VCaP (cell line): ENCODE data around the gene NPTXR.

ENCODE experiments used
- H3K27ac ChIP-seq: fragments of 450-650 bp; 2 replicates; pipeline ENCODE4 v1.5.1; 2017
- TF ChIP-seq, protein P1 (sequence below): fragments of 450-650 bp; conservative IDR thresholded peaks from 2 replicates; pipeline ENCODE4 v1.5.1; 2017; ENCODE audit warnings: mild to moderate bottlenecking, moderate library complexity

Gene NPTXR

DNA sequence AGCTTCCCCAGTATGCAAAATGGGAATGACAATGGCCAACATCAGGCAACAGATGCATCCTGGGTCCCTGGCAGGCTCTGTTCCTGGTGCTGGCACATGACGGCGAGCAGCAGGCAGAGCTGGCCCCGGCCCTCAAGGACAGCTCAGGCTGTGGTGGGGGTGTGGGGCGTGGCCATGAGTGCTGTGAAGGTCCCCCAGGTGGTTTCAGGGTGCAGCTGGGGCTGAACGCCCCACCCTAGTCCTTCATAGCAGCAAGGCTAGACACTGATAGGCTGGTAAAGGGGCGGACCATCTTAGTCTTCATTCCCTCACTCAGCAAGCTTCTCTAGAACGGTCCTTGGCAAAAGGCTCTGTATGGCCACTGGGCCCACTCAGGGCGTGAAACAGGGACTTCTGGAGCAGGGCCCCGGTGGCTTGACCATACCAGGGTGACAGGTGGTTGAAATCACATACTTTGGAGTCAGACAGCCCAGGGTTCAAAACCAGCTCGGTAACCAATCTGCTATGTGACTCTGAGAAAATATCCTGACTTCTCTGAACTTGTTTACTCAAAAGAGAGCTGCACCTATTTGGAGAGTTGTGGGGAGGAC lies 15.1 kb downstream of the NPTXR start:
- no peak overlapping the region for H3K27ac ChIP-seq
- TF ChIP-seq, protein P1, sequence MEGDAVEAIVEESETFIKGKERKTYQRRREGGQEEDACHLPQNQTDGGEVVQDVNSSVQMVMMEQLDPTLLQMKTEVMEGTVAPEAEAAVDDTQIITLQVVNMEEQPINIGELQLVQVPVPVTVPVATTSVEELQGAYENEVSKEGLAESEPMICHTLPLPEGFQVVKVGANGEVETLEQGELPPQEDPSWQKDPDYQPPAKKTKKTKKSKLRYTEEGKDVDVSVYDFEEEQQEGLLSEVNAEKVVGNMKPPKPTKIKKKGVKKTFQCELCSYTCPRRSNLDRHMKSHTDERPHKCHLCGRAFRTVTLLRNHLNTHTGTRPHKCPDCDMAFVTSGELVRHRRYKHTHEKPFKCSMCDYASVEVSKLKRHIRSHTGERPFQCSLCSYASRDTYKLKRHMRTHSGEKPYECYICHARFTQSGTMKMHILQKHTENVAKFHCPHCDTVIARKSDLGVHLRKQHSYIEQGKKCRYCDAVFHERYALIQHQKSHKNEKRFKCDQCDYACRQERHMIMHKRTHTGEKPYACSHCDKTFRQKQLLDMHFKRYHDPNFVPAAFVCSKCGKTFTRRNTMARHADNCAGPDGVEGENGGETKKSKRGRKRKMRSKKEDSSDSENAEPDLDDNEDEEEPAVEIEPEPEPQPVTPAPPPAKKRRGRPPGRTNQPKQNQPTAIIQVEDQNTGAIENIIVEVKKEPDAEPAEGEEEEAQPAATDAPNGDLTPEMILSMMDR: no peak

DNA sequence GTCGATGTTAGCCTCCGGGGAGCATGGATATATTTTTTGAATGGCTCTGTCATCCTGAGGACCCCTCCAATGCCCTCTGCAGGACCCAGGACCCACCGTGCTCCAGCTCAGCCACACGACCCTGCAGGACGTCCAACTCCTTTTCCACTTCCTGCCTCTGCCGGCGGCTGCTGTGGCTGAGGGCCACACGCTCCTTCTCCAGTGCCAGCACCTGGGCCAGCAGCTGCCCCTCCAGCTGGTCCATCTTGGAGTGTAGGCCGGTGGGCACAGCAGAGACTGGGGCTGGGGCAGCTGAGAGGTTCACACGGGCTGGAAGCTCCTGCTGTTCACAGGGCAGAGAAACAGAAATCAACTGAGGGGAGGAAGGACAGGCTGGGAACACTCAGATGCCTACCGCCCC lies 15.6 kb downstream of the NPTXR start:
- TF ChIP-seq, protein P1: no peak
- no peak overlapping the region for H3K27ac ChIP-seq

DNA sequence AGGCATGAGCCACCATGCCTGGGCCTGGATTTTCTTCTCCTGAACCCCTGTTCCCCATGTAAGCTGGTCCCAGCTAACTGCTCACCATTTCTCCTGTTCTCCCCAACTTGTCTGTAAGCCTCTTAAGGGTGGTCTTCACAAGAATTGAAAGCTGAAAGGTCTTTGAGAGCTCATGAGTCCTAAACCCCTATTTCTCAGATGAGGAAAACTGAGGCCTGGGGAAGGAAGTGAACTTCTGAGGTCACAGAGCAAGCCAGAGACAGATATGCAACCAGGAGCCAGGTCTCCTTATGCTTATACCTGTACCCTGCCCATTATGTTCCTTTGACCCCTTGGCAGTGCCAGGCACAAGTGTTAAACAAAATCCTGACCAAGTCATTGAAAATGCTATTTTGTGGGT lies 16.3 kb downstream of the NPTXR start:
- H3K27ac ChIP-seq: no peak overlapping the region
- TF ChIP-seq, protein P1: no peak

- TF ChIP-seq, protein P1: no peak
- H3K27ac ChIP-seq: no peak overlapping the region
Observed at GRCh38 chr22:38826801-38827200, 17.0 kb downstream of the NPTXR start.

- TF ChIP-seq, protein P1: no peak
- H3K27ac ChIP-seq: no peak overlapping the region
Observed at GRCh38 chr22:38826386-38826785, 17.4 kb downstream of the NPTXR start.

DNA sequence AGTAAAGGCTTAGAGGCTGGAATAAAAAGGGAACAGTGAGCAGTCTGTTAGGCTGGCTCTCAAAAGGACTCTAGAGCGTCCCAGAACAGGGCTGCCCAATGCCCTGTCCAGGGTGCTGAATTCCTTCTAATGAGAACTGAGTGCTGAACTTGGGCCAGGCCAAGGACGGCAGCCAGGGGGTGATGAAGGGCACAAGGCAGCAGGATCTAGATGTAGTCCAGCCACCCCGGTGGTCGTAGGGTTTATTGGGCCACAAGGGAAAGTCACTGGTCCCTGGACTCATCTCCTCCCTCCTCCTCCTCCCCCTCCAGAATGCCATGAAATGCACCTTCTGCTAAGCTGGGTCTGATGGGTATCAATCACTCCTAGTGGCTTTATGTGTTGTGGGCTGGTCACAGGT lies 19.2 kb downstream of the NPTXR start:
- TF ChIP-seq, protein P1: no peak
- no peak overlapping the region for H3K27ac ChIP-seq

- TF ChIP-seq, protein P1: no peak
Observed at GRCh38 chr22:38823637-38824036, 20.2 kb downstream of the NPTXR start.

More at GRCh38 chr22:38823637-38824036, 20.2 kb downstream of the NPTXR start:
- H3K27ac ChIP-seq: no peak overlapping the region
